ENCODE measurements around the gene RCAN1. TPM values are rescaled to one million over a fixed set of nuclear protein-coding genes. Genes with fewer than 3 reads are reported as not detected.

RCAN1 gene
- polyA plus RNA-seq, 3 donors, result 5.2 to 17.5 (median 15.1) TPM

- Histone ChIP-seq H4K20me1 (ENCODE audit: insufficient read depth, low read length) (peaks cover 4% of the 10 kb centered on the region), H3K9ac (ENCODE audit: insufficient read depth, low read length, poor library complexity, severe bottlenecking) (no peak overlapping the region), H3K4me1 (ENCODE audit: control insufficient read depth in 1 of 2, insufficient read depth in 2 of 2, low read length in 2 of 2) (peaks cover 3 to 5% of the 10 kb centered on the region in 2 donors), H2AFZ (ENCODE audit: insufficient read depth, low read depth, low read length, poor library complexity, severe bottlenecking) (peak overlapping the region; percentile 28), H3K4me3 (replicated peaks in 1 of 3; ENCODE audit: low read depth in 2 of 3, low read length in 3 of 3) (no peak overlapping the region), H3K27me3 (ENCODE audit: control insufficient read depth in 2 of 2, insufficient read depth in 2 of 2, low read length in 2 of 2) (no peaks in the 10 kb centered on the region), H3K9me3 (replicated peaks in 1 of 2; ENCODE audit: control insufficient read depth in 1 of 2, insufficient read depth in 1 of 2, low read length in 2 of 2) (no peaks in the 10 kb centered on the region), H3K4me2 (replicated peaks; ENCODE audit: extremely low read depth, low read length, poor library complexity, severe bottlenecking) (no peak overlapping the region), H3K27ac (ENCODE audit: low read depth in 1 of 2, low read length in 2 of 2) (no peak overlapping the region), H3K79me2 (ENCODE audit: insufficient read depth, low read length) (peaks cover 31% of the 10 kb centered on the region), H3K36me3 (replicated peaks in 1 of 2; ENCODE audit: control insufficient read depth in 1 of 2, insufficient read depth in 2 of 2, low read length in 2 of 2) (no peaks in the 10 kb centered on the region)
- Mint-ChIP-seq H3K27ac (peak overlapping the region in 2 of 7 donors; percentile 58 to 67), H3K4me3 (peak overlapping the region in 1 of 2 donors; percentile 51), H3K9me3 (peaks cover 0 to 6% (median 0%) of the 10 kb centered on the region in 7 donors), H3K36me3 (peaks cover 17 to 25% of the 10 kb centered on the region in 2 donors), H3K27me3 (ENCODE audit: low read depth in 3 of 3) (no peaks in the 10 kb centered on the region), H3K4me1 (peaks cover 19% of the 10 kb centered on the region)
- intact Hi-C loops (cut with micrococcal nuclease), result loop anchor here in 1 of 2 donors (2.0 kb wide), 1 partner anchor 72 kb away; no protein-coding TSS in a partner anchor
- peak; percentile 36 to 59 (median 45) for DNase-seq
- peak; percentile 54 for TF ChIP-seq CTCF (IDR thresholded peaks at IDR 0.05)
- 98% methylated on average over 8 of the region's 10 CpGs for WGBS (ENCODE audit: insufficient coverage)
Measured at GRCh38 chr21:34582506-34583150, 32.3 kb downstream of the RCAN1 start.

DNA sequence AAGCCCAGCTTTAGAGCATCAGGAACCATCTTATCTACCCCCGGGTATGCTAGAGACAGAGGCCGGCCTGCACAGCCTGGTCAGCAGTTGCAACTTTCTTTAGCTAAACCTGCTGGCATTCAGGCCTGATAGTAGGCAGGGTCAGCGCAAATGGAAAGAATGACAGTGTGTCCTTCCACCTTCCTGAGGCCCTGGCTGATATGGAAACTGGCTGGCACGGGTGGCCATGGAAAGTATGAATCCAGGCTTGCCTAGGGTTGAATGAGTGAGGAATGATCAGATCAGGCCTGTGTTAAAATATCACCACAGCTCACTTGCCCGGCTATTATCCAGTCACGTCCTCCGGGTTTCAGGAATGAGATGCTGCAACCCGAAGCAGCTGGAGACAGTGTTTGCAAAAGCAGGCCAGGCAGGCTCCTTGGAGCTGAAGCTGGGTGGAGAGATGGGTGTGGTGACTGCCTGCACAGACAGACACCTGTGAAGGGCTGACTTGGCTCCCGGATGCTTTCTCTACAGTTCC, 34.7 kb downstream of the RCAN1 start:
- Histone ChIP-seq H3K9me3 (replicated peaks in 1 of 2; ENCODE audit: control insufficient read depth in 1 of 2, insufficient read depth in 1 of 2, low read length in 2 of 2) (no peaks in the 10 kb centered on the region), H3K4me1 (ENCODE audit: control insufficient read depth in 1 of 2, insufficient read depth in 2 of 2, low read length in 2 of 2) (peaks cover 3 to 8% of the 10 kb centered on the region in 2 donors), H3K79me2 (ENCODE audit: insufficient read depth, low read length) (peaks cover 30% of the 10 kb centered on the region), H4K20me1 (ENCODE audit: insufficient read depth, low read length) (peaks cover 4% of the 10 kb centered on the region), H3K27me3 (ENCODE audit: control insufficient read depth in 2 of 2, insufficient read depth in 2 of 2, low read length in 2 of 2) (no peaks in the 10 kb centered on the region), H3K4me2 (replicated peaks; ENCODE audit: extremely low read depth, low read length, poor library complexity, severe bottlenecking) (no peak overlapping the region), H3K27ac (ENCODE audit: low read depth in 1 of 2, low read length in 2 of 2) (peak overlapping the region in 1 of 2 donors; percentile 17), H2AFZ (ENCODE audit: insufficient read depth, low read depth, low read length, poor library complexity, severe bottlenecking) (no peak overlapping the region), H3K9ac (ENCODE audit: insufficient read depth, low read length, poor library complexity, severe bottlenecking) (no peak overlapping the region), H3K36me3 (replicated peaks in 1 of 2; ENCODE audit: control insufficient read depth in 1 of 2, insufficient read depth in 2 of 2, low read length in 2 of 2) (no peaks in the 10 kb centered on the region), H3K4me3 (replicated peaks in 1 of 3; ENCODE audit: low read depth in 2 of 3, low read length in 3 of 3) (no peak overlapping the region)
- Mint-ChIP-seq H3K36me3 (peaks cover 19 to 20% of the 10 kb centered on the region in 2 donors), H3K4me3 (no peak overlapping the region), H3K9me3 (peaks cover 0 to 1% (median 0%) of the 10 kb centered on the region in 7 donors), H3K27me3 (ENCODE audit: low read depth in 3 of 3) (peaks cover 0 to 1% (median 0%) of the 10 kb centered on the region in 3 donors), H3K27ac (peak overlapping the region in 3 of 7 donors; percentile 9 to 33 (median 30)), H3K4me1 (peaks cover 19% of the 10 kb centered on the region)
- DNase-seq, result no peak
- 100% methylated on average over 4 of the region's 9 CpGs for WGBS (ENCODE audit: insufficient coverage)
- no peak for TF ChIP-seq CTCF (IDR thresholded peaks at IDR 0.05)
- intact Hi-C loops (cut with micrococcal nuclease), result no loop called here
